Activated naive CD8-positive, alpha-beta T cell treated with anti-CD3 and anti-CD28 coated beads, Interleukin-2, amount 50 U/mL, for 24 hours (primary cell): ENCODE results near the gene ZPR1.
"Not testable (repeated sequence)": the region's sequence is repeated elsewhere in the genome, so short reads cannot be mapped to it uniquely, and the experiment has no call there.

Experiments
- ATAC-seq: fragments of 150-1000 bp; cut with Tn5 transposase; one replicate; pipeline ENCODE4 v1.10.0; 2021
- DNase-seq: peaks from one replicate; pipeline ENCODE4 v3.0.0; 2021
- H3K27ac Mint-ChIP-seq: one replicate; pipeline ENCODE4 v1.8.0; 2021; ENCODE audit warnings: mild to moderate bottlenecking, mixed read lengths
- H3K27me3 Mint-ChIP-seq: one replicate; pipeline ENCODE4 v1.8.0; 2021; ENCODE audit warnings: mixed read lengths
- H3K36me3 Mint-ChIP-seq: one replicate; pipeline ENCODE4 v1.8.0; 2021; ENCODE audit warnings: low read depth, mixed read lengths
- H3K4me1 Mint-ChIP-seq: one replicate; pipeline ENCODE4 v1.8.0; 2021; ENCODE audit warnings: mixed read lengths
- H3K4me3 Mint-ChIP-seq: one replicate; pipeline ENCODE4 v1.8.0; 2021; ENCODE audit warnings: mild to moderate bottlenecking, moderate library complexity, mixed read lengths
- H3K9me3 Mint-ChIP-seq: one replicate; pipeline ENCODE4 v1.8.0; 2021; ENCODE audit warnings: mixed read lengths

Gene ZPR1

GRCh38 chr11:116772443-116773202 lies 15.2 kb downstream of the ZPR1 start, which contains the start of gene BUD13:
Gene BUD13 (minus strand): TSS chr11:116772987. CDS start chr11:116772964, 23 bp downstream.
- Mint-ChIP-seq H3K4me1 (peaks cover 60% of the 10 kb centered on the region), H3K36me3 (peaks cover 33% of the 10 kb centered on the region), H3K4me3 (peak within 1 kb of the TSS; percentile 95), H3K27me3 (no peaks in the 10 kb centered on the region), H3K27ac (peak within 1 kb of the TSS; percentile 94), H3K9me3 (no peaks in the 10 kb centered on the region)
- DNase-seq: peak; percentile 97
- peak; percentile 90 for ATAC-seq

- Mint-ChIP-seq H3K4me1 (peaks cover 53% of the 10 kb centered on the region), H3K36me3 (peaks cover 27% of the 10 kb centered on the region), H3K9me3 (no peaks in the 10 kb centered on the region), H3K27ac (peak overlapping the region; percentile 94), H3K4me3 (peak overlapping the region; percentile 95), H3K27me3 (no peaks in the 10 kb centered on the region)
- no peak for ATAC-seq
- DNase-seq: no peak
Observed at GRCh38 chr11:116771935-116772334, 15.9 kb downstream of the ZPR1 start.

GRCh38 chr11:116762132-116762531 lies 25.7 kb downstream of the ZPR1 start:
- Mint-ChIP-seq H3K27me3 (no peaks in the 10 kb centered on the region), H3K36me3 (peaks cover 48% of the 10 kb centered on the region), H3K27ac (no peak overlapping the region), H3K4me3 (no peak overlapping the region), H3K9me3 (no peaks in the 10 kb centered on the region), H3K4me1 (no peaks in the 10 kb centered on the region)
- ATAC-seq (no peak), DNase-seq (no peak)

GRCh38 chr11:116756044-116756443 lies 31.8 kb downstream of the ZPR1 start:
- not testable (repeated sequence) for DNase-seq, ATAC-seq, H3K4me3 Mint-ChIP-seq, H3K4me1 Mint-ChIP-seq, H3K27me3 Mint-ChIP-seq, H3K27ac Mint-ChIP-seq, H3K9me3 Mint-ChIP-seq
- H3K36me3 Mint-ChIP-seq: peaks cover 56% of the 10 kb centered on the region

GRCh38 chr11:116750070-116750718 lies 37.6 kb downstream of the ZPR1 start:
- no peak for DNase-seq
- ATAC-seq: no peak
- Mint-ChIP-seq H3K27ac (no peak overlapping the region), H3K4me3 (no peak overlapping the region), H3K9me3 (no peaks in the 10 kb centered on the region), H3K4me1 (no peaks in the 10 kb centered on the region), H3K27me3 (no peaks in the 10 kb centered on the region), H3K36me3 (peaks cover 38% of the 10 kb centered on the region)

GRCh38 chr11:116742104-116742503 lies 45.7 kb downstream of the ZPR1 start:
- Mint-ChIP-seq H3K4me3 (no peak overlapping the region), H3K4me1 (peaks cover 3% of the 10 kb centered on the region), H3K27me3 (no peaks in the 10 kb centered on the region), H3K36me3 (peaks cover 7% of the 10 kb centered on the region), H3K27ac (no peak overlapping the region), H3K9me3 (no peaks in the 10 kb centered on the region)
- DNase-seq: no peak
- ATAC-seq: peak; percentile 69

GRCh38 chr11:116740741-116741140 lies 47.1 kb downstream of the ZPR1 start:
- Mint-ChIP-seq H3K4me1 (peaks cover 3% of the 10 kb centered on the region), H3K4me3 (no peak overlapping the region), H3K36me3 (peaks cover 2% of the 10 kb centered on the region), H3K27ac (no peak overlapping the region), H3K27me3 (no peaks in the 10 kb centered on the region), H3K9me3 (no peaks in the 10 kb centered on the region)
- DNase-seq (no peak), ATAC-seq (no peak)

- Mint-ChIP-seq H3K36me3 (no peaks in the 10 kb centered on the region), H3K9me3 (no peaks in the 10 kb centered on the region), H3K4me3 (no peak overlapping the region), H3K4me1 (peaks cover 5% of the 10 kb centered on the region), H3K27me3 (no peaks in the 10 kb centered on the region), H3K27ac (no peak overlapping the region)
- DNase-seq (no peak), ATAC-seq (no peak)
Observed at GRCh38 chr11:116738975-116739374, 48.8 kb downstream of the ZPR1 start.

- Mint-ChIP-seq H3K36me3 (no peaks in the 10 kb centered on the region), H3K4me1 (peaks cover 16% of the 10 kb centered on the region), H3K27me3 (no peaks in the 10 kb centered on the region), H3K27ac (no peak overlapping the region), H3K9me3 (no peaks in the 10 kb centered on the region), H3K4me3 (no peak overlapping the region)
- DNase-seq: no peak
- ATAC-seq: no peak
Observed at GRCh38 chr11:116736763-116737162, 51.1 kb downstream of the ZPR1 start.

- H3K36me3 Mint-ChIP-seq: no peaks in the 10 kb centered on the region
- H3K27me3 Mint-ChIP-seq: no peaks in the 10 kb centered on the region
- ATAC-seq: no peak
Observed at GRCh38 chr11:116733969-116734508, 53.8 kb downstream of the ZPR1 start.

GRCh38 chr11:116733043-116733755 lies 54.6 kb downstream of the ZPR1 start:
- Mint-ChIP-seq H3K27ac (no peak overlapping the region), H3K9me3 (no peaks in the 10 kb centered on the region), H3K36me3 (no peaks in the 10 kb centered on the region), H3K4me1 (peaks cover 16% of the 10 kb centered on the region), H3K27me3 (no peaks in the 10 kb centered on the region), H3K4me3 (peak overlapping the region; percentile 0)
- no peak for DNase-seq
- peak; percentile 31 for ATAC-seq

More at GRCh38 chr11:116733969-116734508, 53.8 kb downstream of the ZPR1 start:
- peaks cover 16% of the 10 kb centered on the region for H3K4me1 Mint-ChIP-seq
- peak overlapping the region; percentile 0 for H3K4me3 Mint-ChIP-seq
- no peak overlapping the region for H3K27ac Mint-ChIP-seq
- H3K9me3 Mint-ChIP-seq: no peaks in the 10 kb centered on the region
- no peak for DNase-seq

- H3K27me3 Mint-ChIP-seq: no peaks in the 10 kb centered on the region
- ATAC-seq: peak; percentile 84
- H3K4me3 Mint-ChIP-seq: no peak overlapping the region
- peak; percentile 64 for DNase-seq
- H3K9me3 Mint-ChIP-seq: no peaks in the 10 kb centered on the region
- peaks cover 16% of the 10 kb centered on the region for H3K4me1 Mint-ChIP-seq
- H3K27ac Mint-ChIP-seq: no peak overlapping the region
- no peaks in the 10 kb centered on the region for H3K36me3 Mint-ChIP-seq
Observed at GRCh38 chr11:116732271-116733042, 55.4 kb downstream of the ZPR1 start.

GRCh38 chr11:116731821-116732220 lies 56.0 kb downstream of the ZPR1 start:
- no peaks in the 10 kb centered on the region for H3K9me3 Mint-ChIP-seq
- no peaks in the 10 kb centered on the region for H3K36me3 Mint-ChIP-seq
- peaks cover 16% of the 10 kb centered on the region for H3K4me1 Mint-ChIP-seq
- DNase-seq (no peak), ATAC-seq (no peak)
- H3K4me3 Mint-ChIP-seq: no peak overlapping the region
- no peaks in the 10 kb centered on the region for H3K27me3 Mint-ChIP-seq
- H3K27ac Mint-ChIP-seq: no peak overlapping the region
